Panc1 (cell line): Measurements from ENCODE around the gene CCDC74B.
"Not testable (repeated sequence)": the region's sequence is repeated elsewhere in the genome, so short reads cannot be mapped to it uniquely, and the experiment has no call there.

ENCODE experiments used
- CTCF ChIP-seq: fragments of 450-650 bp; IDR thresholded peaks from 2 replicates; pipeline ENCODE4 v1.5.1; 2017; ENCODE audit warnings: mild to moderate bottlenecking
- POLR2AphosphoS5 ChIP-seq: IDR thresholded peaks from 2 replicates; pipeline ENCODE4 v1.6.1; 2012; ENCODE audit warnings: mild to moderate bottlenecking, low read depth, low read length, moderate library complexity
- REST ChIP-seq, 2 experiments: IDR thresholded peaks; 2 replicates each; pipeline ENCODE4 v1.6.1; 2011 to 2012; ENCODE audit warnings: low read depth in 2 of 2, control low read depth in 1 of 2, low read length in 1 of 2, mild to moderate bottlenecking in 1 of 2, moderate library complexity in 1 of 2; ENCODE audit not compliant: insufficient read depth in 1 of 2
- SIN3A ChIP-seq: IDR thresholded peaks from 2 replicates; pipeline ENCODE4 v1.6.1; 2012; ENCODE audit warnings: low read depth, mild to moderate bottlenecking, low read length, moderate library complexity, borderline replicate concordance; ENCODE audit not compliant: insufficient read depth

GRCh38 chr2:130138326-130138725 is 6.6 kb downstream of the CCDC74B start:
- TF ChIP-seq CTCF; POLR2AphosphoS5; SIN3A; REST (IDR thresholded peaks at IDR 0.05; ENCODE audit: insufficient read depth in 1 of 2, low read depth in 2 of 2, low read length in 1 of 2): not testable (repeated sequence)
